ENCODE data around the gene ITPRID1. TPM values are rescaled to one million over a fixed set of nuclear protein-coding genes. Genes with fewer than 3 reads are reported as not detected.

ITPRID1 gene
- total RNA-seq, 1 experiment from 2014 or later: not detected

- H3K4me3 Mint-ChIP-seq (ENCODE audit: unreplicated experiment): no peak overlapping the region
- no peak for DNase-seq (ENCODE audit: unreplicated experiment)
- no peak overlapping the region for H3K27ac Mint-ChIP-seq (ENCODE audit: low read depth, unreplicated experiment)
- H3K9me3 Mint-ChIP-seq (ENCODE audit: unreplicated experiment): no peaks in the 10 kb centered on the region
- H3K4me1 Mint-ChIP-seq (ENCODE audit: insufficient read depth, unreplicated experiment): no peaks in the 10 kb centered on the region
- no TSS peak for BruUV-seq (replicated peaks)
- peaks cover 69% of the 10 kb centered on the region for H3K27me3 Mint-ChIP-seq (ENCODE audit: insufficient read depth, unreplicated experiment)
- intact Hi-C loops (cut with micrococcal nuclease): no loop called here
- POLR2A ChIA-PET: no interaction called here
- no peak for TF ChIP-seq CTCF (IDR thresholded peaks at IDR 0.05; ENCODE audit: unreplicated experiment)
- no peaks in the 10 kb centered on the region for H3K36me3 Mint-ChIP-seq (ENCODE audit: insufficient read depth, unreplicated experiment)
- CTCF ChIA-PET: no interaction called here
Measured at GRCh38 chr7:31669461-31669860, 155.6 kb downstream of the ITPRID1 start.

- H3K27me3 Mint-ChIP-seq (ENCODE audit: insufficient read depth, unreplicated experiment): no peaks in the 10 kb centered on the region
- no TSS peak for BruUV-seq (replicated peaks)
- intact Hi-C loops (cut with micrococcal nuclease): no loop called here
- H3K4me3 Mint-ChIP-seq (ENCODE audit: unreplicated experiment): no peak overlapping the region
- no peak for TF ChIP-seq CTCF (IDR thresholded peaks at IDR 0.05; ENCODE audit: unreplicated experiment)
- H3K36me3 Mint-ChIP-seq (ENCODE audit: insufficient read depth, unreplicated experiment): no peaks in the 10 kb centered on the region
- no peak overlapping the region for H3K27ac Mint-ChIP-seq (ENCODE audit: low read depth, unreplicated experiment)
- POLR2A ChIA-PET: interaction anchor here (0.6 kb wide), 1 partner anchor 546 kb away, joined by 3 read pairs; no protein-coding TSS in a partner anchor
- CTCF ChIA-PET: no interaction called here
- H3K4me1 Mint-ChIP-seq (ENCODE audit: insufficient read depth, unreplicated experiment): no peaks in the 10 kb centered on the region
- H3K9me3 Mint-ChIP-seq (ENCODE audit: unreplicated experiment): no peaks in the 10 kb centered on the region
- no peak for DNase-seq (ENCODE audit: unreplicated experiment)
Measured at GRCh38 chr7:31679574-31680305, 165.8 kb downstream of the ITPRID1 start.

GRCh38 chr7:31683445-31684225 lies 169.7 kb downstream of the ITPRID1 start:
- ChIA-PET CTCF (no interaction called here), POLR2A (no interaction called here)
- Mint-ChIP-seq H3K4me3 (ENCODE audit: unreplicated experiment) (no peak overlapping the region), H3K36me3 (ENCODE audit: insufficient read depth, unreplicated experiment) (no peaks in the 10 kb centered on the region), H3K27ac (ENCODE audit: low read depth, unreplicated experiment) (no peak overlapping the region), H3K9me3 (ENCODE audit: unreplicated experiment) (no peaks in the 10 kb centered on the region), H3K4me1 (ENCODE audit: insufficient read depth, unreplicated experiment) (no peaks in the 10 kb centered on the region), H3K27me3 (ENCODE audit: insufficient read depth, unreplicated experiment) (no peaks in the 10 kb centered on the region)
- no peak for DNase-seq (ENCODE audit: unreplicated experiment)
- TF ChIP-seq CTCF (IDR thresholded peaks at IDR 0.05; ENCODE audit: unreplicated experiment): no peak
- BruUV-seq (replicated peaks): no TSS peak
- intact Hi-C loops (cut with micrococcal nuclease): no loop called here

- Mint-ChIP-seq H3K9me3 (ENCODE audit: unreplicated experiment) (no peaks in the 10 kb centered on the region), H3K27me3 (ENCODE audit: insufficient read depth, unreplicated experiment) (no peaks in the 10 kb centered on the region), H3K27ac (ENCODE audit: low read depth, unreplicated experiment) (no peak within 1 kb of the TSS), H3K4me3 (ENCODE audit: unreplicated experiment) (no peak within 1 kb of the TSS), H3K4me1 (ENCODE audit: insufficient read depth, unreplicated experiment) (no peaks in the 10 kb centered on the region), H3K36me3 (ENCODE audit: insufficient read depth, unreplicated experiment) (no peaks in the 10 kb centered on the region)
- no peak for TF ChIP-seq CTCF (IDR thresholded peaks at IDR 0.05; ENCODE audit: unreplicated experiment)
- CTCF ChIA-PET: interaction anchor here (0.6 to 1.4 kb wide), 3 partner anchors 40 to 521 kb away, joined by 3 to 4 read pairs (median 4); no protein-coding TSS in a partner anchor
- POLR2A ChIA-PET: interaction anchor here (0.7 kb wide), 1 partner anchor 1767 kb away, joined by 3 read pairs; no protein-coding TSS in a partner anchor
- BruUV-seq (replicated peaks): no TSS peak
- intact Hi-C loops (cut with micrococcal nuclease): no loop called here
- DNase-seq (ENCODE audit: unreplicated experiment): no peak
Measured at GRCh38 chr7:31687024-31687748, 173.3 kb downstream of the ITPRID1 start, which contains the start of gene PPP1R17. Gene PPP1R17, plus strand, starts transcription at chr7:31687215. Its CDS starts 5,227 bp downstream, at chr7:31692442.
